ENCODE results near the gene CMTM5.

The CMTM5 gene

DNA sequence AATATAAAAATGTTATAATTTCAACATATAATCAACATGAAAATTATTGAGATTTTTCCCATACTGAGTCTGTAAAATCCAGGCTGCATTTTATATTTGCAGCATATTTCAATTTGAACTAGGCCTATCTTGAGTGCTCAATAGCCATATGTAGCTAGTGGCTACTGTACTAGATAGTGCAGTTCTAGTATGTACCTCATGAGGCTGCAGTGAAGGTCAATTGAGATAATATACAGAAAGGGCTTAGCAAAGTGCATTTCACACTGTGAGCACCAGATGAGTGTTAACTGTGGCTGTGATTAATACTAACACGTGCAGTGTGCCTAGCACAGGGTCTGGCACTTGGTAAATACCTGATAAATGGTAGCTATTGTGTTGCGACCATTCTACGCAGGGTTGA lies 18.8 kb upstream of the CMTM5 start:
- no peak for DNase-seq

GRCh38 chr14:23358553-23359166 lies 18.2 kb upstream of the CMTM5 start:
- no peak for DNase-seq

DNA sequence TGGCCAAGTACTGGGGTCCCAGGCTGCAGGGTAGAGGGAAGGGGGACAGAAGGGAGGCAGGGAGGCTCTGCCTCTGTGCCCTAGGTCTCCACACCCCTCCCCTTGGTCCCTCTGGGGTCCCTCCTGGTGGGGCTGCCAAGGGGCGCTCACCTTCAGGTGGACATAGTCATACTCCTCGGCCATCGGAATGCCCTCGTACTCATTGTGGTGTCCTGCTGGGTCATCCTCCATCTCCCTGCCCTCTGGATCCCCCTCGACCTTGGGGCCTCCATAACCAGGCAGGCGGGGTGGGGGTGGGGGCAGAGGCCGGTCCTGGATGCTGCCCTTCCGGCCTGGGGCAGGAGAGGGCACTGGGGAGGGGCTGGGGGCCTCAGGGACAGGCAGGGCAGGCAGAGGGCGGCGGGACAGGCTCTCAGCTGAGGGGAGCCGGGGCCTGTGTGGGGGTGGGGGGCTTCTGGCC lies 17.6 kb upstream of the CMTM5 start:
- no peak for DNase-seq

- no peak for DNase-seq
These were observed 17.0 kb upstream of the CMTM5 start for GRCh38 chr14:23359722-23360447.

- peak in 10 of 14 donors; percentile 17 to 78 (median 54) for DNase-seq
These were observed 16.4 kb upstream of the CMTM5 start for GRCh38 chr14:23360496-23360895.

- DNase-seq, result peak in 6 of 14 donors; percentile 23 to 65 (median 40)
These were observed 15.5 kb upstream of the CMTM5 start for GRCh38 chr14:23361320-23361719.

GRCh38 chr14:23361763-23362162 lies 15.1 kb upstream of the CMTM5 start:
- peak in 1 of 14 donors; percentile 23 for DNase-seq

- DNase-seq, result no peak
These were observed 14.6 kb upstream of the CMTM5 start for GRCh38 chr14:23362200-23362599.

- DNase-seq, result peak in 11 of 14 donors; percentile 42 to 81 (median 62)
These were observed 12.4 kb upstream of the CMTM5 start for GRCh38 chr14:23364164-23365035.

DNA sequence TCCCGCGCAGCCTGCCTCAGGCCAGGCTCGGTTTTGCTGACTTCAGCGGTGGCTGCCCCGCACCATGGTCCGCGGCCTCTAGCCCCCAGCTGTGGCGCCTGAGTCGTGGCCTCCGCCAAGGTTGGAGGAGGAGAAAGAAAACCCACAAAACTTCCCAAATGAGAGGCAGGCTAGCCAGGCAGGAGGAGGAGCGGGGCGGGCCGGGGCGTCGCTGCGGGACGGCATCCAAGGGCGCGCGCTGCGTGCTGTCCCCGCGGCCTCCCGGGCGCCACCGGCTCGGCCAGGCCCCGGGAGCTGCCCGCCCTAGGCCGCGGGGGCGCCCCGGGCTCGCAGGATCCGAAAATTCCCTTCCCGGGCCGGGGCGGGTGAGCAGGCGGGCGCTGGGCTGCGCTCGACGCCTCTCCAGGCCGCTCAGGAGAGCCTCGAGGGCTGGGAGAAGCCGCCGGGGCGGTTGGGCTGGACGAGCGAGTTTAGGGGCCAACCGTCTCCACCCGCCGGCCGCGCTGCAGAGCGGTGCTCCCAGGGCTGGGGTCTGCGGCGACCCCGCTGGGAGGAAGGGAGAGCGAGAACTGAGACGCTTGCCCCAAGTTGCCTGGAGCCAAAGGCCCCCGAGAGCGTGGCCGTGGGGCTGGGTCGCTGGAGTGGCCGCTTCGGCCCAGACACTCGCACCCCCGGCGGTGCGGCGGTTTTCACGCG lies 11.7 kb upstream of the CMTM5 start, which contains the start of gene EFS:
Gene EFS (minus strand): TSS at position 137 of the 696 bp plus-strand sequence. CDS start 147 bp downstream, outside the sequence.
- peak in 12 of 14 donors; percentile 23 to 83 (median 52) for DNase-seq

- peak in 11 of 14 donors; percentile 56 to 82 (median 73) for DNase-seq
These were observed 11.0 kb upstream of the CMTM5 start for GRCh38 chr14:23365732-23366425.

DNA sequence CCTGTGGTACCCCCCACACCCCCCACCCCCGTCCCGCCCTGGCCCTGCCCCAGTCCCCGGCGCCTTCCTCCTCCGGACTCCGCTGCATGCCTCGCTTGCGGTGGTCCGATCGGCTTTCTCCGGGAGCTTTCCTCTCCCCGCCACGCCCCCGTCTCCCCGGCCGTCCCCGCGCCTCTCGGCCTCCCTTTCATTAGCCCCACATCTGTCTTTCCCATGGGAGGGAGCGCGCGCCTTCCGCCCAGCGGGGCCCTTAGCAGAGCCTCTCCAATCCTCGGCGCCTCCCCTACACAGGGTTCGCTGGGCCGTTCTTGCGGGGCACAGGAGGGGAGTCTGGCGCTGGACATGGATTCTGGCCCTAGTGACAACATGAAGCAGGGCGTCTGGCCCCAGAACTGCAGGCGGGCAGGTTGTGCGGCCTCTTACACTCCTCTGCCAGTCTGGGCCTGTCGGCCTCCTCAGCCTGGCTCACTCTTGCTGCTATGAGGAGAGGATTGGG lies 10.4 kb upstream of the CMTM5 start:
- DNase-seq, result peak in 13 of 14 donors; percentile 42 to 87 (median 76)

DNA sequence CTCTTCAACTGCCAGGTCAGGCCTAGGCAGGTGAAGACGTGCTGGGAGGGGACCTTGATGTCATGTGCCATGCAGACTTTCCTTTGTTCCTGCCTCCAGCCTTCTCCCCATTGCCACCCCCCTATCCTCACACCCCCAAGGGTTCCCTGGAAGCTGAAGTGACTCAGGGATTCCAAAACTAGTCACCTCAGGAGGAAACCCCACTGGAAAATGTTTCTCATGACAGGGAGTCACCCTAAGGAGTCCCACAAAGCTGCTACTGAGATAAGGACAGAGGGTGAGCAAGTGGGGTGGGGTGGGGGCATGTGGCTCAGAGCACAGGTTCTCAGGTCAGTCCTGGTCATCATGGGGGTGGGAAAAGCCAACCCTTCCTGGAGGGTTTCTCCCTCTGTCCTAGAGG lies 6.6 kb upstream of the CMTM5 start:
- no peak for DNase-seq

DNA sequence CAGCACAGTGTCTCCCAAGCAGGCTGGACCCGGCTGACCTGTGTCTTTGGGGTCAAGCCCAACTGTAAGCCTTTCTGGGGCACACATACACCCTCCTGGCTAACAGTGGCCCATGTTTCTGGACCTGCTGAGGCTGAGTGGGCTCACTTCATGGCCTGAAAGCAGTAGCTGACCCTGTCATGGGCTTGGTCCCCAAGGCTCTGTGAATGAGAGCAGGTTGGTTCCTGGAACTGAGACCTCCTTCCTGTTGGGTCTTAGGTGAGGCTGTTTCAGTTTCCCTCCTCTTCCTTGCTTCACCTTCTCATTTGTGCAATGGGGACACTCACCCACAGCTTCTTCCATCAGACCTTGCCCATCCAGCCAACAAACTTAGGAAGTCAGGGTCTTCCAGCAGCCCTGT lies 5.0 kb upstream of the CMTM5 start:
- DNase-seq, result no peak

GRCh38 chr14:23372509-23372908 lies 4.3 kb upstream of the CMTM5 start, which contains the start of gene IL25:
IL25 (plus strand) TSS chr14:23372809.
- no peak for DNase-seq

DNA sequence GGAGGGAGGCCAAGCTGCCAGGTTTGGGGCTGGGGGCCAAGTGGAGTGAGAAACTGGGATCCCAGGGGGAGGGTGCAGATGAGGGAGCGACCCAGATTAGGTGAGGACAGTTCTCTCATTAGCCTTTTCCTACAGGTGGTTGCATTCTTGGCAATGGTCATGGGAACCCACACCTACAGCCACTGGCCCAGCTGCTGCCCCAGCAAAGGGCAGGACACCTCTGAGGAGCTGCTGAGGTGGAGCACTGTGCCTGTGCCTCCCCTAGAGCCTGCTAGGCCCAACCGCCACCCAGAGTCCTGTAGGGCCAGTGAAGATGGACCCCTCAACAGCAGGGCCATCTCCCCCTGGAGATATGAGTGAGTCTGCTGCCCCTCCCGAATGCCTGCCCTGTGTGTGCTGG lies 3.8 kb upstream of the CMTM5 start:
- no peak for DNase-seq

GRCh38 chr14:23375527-23376251 lies 1.2 kb upstream of the CMTM5 start:
- DNase-seq, result peak in 1 of 14 donors; percentile 31

- DNase-seq, result peak in 1 of 14 donors; percentile 85
These were observed 328 bp downstream of the CMTM5 start for GRCh38 chr14:23377198-23377550.

GRCh38 chr14:23377573-23378563 lies 1.0 kb downstream of the CMTM5 start:
- DNase-seq, result peak in 3 of 14 donors; percentile 32 to 63 (median 40)
